ENCODE data around the gene SHH.
A peak's percentile ranks its signal among the peaks of the same experiment; 100 is the strongest.

The SHH gene

GRCh38 chr7:155792315-155792960, 19.8 kb downstream of the SHH start:
- no peak for DNase-seq (ENCODE audit: low read depth)

- DNase-seq (ENCODE audit: low read depth): no peak
These were observed 20.4 kb downstream of the SHH start for GRCh38 chr7:155791836-155792235.

DNA sequence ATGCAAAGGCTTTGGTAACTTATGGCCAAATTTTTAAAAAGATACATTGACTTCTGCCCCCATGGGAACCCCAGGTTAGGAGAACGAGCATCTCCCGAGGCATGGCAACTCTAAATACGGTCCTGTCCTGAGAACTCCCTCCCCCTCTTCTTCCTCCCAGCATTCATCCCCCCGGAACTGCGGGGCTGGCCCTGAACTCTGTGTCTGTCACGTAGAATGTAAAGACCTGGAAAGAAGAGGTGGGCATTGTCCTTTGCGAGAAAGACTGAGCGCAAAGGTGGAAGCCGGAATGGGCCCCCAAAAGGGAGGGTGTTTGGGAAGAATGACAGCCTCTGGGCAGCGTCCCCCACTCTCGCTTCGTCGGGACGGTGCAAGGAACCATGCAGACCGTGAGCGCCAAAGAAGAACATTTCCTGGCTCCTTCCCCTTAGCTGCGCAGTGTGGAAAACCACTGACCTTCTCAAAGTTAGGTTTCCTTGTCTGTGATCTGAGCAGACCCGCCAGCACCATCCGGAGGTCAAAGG, 21.0 kb downstream of the SHH start:
- DNase-seq (ENCODE audit: low read depth): no peak

DNA sequence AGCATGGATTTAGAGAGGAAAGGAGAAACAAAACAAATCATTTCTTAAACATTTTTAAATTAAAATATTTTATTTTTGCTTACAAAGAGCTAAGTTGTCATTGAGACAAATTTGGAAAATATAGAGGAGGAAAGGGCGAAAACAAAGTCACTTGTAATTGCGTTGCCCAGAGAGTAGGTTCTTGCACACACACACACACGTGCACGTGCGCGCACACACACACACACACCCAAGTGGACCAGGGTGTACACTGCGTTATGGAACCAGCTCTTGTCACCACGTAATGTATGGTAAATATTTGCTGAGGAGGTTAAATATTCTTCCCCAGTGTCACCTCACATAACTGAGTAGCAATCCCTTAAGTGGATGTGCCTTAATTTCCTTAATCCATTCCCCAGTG, 21.6 kb downstream of the SHH start:
- no peak for DNase-seq (ENCODE audit: low read depth)

GRCh38 chr7:155789001-155789725, 23.1 kb downstream of the SHH start:
- DNase-seq (ENCODE audit: low read depth): no peak

- DNase-seq (ENCODE audit: low read depth): no peak
These were observed 23.7 kb downstream of the SHH start for GRCh38 chr7:155788616-155789000.

DNA sequence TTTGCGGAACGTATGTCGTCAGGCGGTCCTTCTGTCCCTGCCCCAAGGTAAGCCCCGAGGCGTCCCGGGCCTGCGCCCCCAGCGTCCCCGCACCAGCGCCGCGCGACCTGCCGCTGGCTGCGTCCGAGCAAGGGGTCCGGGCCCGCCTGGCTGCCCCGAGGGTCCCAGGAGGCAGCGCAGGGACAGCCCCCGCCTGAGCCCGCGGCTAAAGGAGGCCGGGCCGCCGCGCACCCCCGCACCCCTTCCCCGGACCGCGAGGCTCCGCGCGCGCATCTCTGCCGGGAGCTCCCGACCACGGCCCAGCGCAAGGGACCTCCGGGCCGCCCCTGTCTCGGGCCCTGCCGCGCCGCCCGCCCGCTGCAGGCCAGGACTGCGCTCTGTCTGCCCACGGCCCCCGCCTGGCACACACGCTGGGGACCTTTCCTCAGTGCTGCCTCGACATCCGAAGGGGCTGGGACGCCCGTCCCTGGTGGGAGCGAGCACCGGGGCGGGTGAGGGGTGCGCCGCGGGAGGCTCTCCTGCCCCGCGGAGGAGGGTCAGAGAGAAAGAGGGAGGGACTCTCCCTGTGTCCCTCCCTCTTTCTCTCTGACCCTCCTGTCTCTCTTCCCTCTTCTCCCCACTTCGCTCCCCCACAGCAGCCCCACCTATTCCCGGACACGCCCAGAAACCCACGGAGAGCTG, 25.0 kb downstream of the SHH start:
- DNase-seq (ENCODE audit: low read depth): no peak

- DNase-seq (ENCODE audit: low read depth): no peak
These were observed 25.8 kb downstream of the SHH start for GRCh38 chr7:155786491-155786890.

GRCh38 chr7:155785536-155785935, 26.7 kb downstream of the SHH start:
- DNase-seq (ENCODE audit: low read depth): no peak

- DNase-seq (ENCODE audit: low read depth): no peak
These were observed 29.8 kb downstream of the SHH start for GRCh38 chr7:155782466-155782865.

DNA sequence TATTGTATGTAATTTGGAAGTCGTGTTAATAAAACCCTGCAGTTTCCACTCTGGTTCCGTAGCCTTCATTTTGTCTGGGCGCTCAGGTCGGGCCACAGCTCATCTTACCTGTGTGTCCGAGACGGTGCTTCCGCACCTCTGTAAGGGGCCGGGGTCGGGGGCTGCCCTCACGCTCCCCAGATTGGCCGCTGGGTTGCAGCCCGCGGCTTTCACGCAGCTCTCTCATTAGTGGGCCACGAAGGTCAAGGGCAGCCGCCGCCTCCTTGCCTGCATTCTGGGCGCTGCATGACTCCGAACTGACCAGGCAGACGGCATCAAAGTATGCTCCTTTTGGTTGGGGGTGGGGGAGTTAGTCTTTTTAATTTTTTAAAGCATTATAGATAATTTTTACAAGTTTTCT, 30.8 kb downstream of the SHH start:
- DNase-seq (ENCODE audit: low read depth): no peak

- no peak for DNase-seq (ENCODE audit: low read depth)
These were observed 31.4 kb downstream of the SHH start for GRCh38 chr7:155780884-155781283.

DNA sequence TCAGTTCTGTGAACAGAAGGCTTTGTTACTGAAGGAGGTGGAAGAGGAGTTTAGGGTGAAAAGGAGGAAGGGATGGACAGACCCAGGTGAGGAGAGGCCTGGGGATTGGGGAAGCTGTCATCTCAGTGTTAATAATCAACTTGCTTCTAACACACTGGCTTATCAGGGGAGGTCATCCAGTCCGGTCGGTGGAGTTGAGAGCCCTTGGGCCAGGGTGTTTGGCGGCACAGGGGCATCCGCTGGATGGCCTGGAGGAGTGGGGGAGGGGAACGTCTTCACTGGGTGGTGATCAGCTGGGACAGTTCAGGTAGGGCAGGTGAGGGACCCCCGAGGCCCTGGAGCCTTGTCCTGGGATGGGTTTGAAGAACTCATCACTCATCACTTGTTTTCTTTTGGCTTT, 33.9 kb downstream of the SHH start:
- DNase-seq (ENCODE audit: low read depth): no peak

DNA sequence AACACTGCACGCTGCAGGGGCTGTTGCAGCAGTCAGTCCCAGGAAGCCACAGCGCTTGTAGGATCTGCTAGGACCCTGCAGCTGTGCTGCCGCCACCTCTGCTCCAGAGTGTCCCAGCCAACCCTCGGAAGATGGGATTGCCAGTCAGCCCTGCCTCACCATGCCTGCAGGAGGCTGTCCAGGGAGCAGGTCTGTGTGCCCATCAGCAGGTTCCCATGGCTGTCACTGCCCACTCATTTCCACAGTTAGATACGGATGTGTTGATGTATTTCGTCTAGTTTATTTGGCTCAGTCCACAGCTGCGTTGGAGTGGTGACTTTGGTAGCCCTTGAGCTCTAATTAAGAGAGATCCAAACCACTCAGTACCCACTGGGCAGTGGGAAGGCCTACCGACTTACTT, 35.7 kb downstream of the SHH start:
- no peak for DNase-seq (ENCODE audit: low read depth)

- DNase-seq (ENCODE audit: low read depth): no peak
These were observed 36.6 kb downstream of the SHH start for GRCh38 chr7:155775691-155776090.

GRCh38 chr7:155774947-155775346, 37.3 kb downstream of the SHH start:
- DNase-seq (ENCODE audit: low read depth): no peak

DNA sequence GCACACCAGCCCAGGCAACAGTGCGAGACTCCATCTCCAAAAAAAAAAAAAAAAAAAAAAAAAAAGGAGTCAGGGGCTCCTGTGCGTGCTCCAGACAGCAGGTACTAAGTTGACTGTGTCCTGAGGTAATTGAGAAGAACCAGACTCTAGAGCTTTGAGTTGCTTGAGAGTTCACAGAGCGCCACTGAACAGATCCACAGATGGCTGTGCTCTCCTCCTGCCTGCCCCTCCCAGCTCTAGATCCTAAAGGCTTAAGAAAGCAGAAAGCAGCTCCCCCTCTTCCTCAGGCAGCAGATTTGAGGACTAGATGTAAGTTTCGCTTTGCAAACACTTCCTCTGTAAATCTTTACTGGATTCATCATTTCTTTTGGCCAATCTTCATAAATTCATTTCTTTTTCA, 38.7 kb downstream of the SHH start:
- no peak for DNase-seq (ENCODE audit: low read depth)

DNA sequence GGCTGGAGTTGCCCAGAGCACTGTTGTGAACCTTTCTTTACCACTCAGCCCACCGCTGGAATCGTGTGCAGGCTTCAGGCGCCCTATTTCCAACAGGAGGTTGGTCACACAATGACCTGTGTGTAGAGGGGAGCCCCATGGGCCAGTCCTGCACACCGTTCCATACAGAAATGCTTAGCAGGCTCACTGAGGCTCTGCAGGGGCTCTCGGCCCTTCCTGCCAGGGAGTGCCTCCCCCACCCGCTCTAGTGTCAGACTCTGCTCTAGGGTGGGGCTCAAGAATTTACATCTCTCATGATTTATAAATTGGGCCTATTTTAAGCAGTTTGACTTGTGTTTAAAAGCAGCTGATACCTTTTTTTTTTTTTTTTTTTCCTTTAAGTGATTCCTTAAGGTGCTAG, 42.0 kb downstream of the SHH start:
- no peak for DNase-seq (ENCODE audit: low read depth)

GRCh38 chr7:155769701-155770100, 42.6 kb downstream of the SHH start:
- DNase-seq (ENCODE audit: low read depth): peak; percentile 79

DNA sequence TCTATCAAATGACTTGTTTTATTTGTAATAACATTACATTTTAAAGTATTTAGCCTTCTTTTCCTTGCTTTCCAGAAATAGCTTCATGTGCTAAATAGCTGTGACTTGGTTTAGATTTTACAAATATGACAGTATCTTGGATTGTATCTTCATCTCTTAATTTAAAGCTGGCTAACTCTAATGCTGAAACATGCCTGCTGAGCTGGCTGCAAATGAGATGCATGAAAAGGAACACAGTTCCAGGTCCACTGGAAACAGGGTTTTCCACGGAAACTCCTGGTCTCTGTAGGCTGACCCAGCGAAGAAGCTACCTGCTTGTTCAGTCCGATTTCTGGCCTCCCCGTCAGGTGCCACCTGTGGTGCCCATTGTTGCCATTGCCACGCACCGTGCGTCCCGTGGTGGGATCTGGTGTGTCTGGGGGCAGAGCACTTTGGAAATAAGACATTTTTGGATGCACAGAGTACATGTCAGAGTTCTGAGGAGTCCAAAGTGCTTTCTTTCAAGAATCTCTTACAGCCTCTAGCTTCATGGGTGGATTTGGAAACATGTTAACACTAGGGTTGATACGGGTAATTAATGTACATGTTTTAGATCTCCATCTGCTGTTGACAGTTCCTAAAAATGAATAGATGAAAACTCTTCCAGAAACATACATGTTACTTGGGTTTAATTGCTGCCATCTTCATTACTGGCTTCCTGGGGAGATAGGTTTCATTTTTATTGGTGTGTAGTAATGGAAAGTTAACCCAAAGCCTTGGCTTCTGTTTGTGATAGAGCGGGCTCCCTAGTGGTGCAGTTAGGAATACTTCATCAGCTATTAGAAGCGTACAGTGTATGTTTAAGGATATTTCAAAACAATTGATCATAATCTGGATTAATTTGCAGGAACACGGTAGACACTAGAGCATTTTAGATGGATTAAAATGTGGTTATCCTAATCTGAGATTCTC, 45.0 kb downstream of the SHH start:
- DNase-seq (ENCODE audit: low read depth): no peak

DNA sequence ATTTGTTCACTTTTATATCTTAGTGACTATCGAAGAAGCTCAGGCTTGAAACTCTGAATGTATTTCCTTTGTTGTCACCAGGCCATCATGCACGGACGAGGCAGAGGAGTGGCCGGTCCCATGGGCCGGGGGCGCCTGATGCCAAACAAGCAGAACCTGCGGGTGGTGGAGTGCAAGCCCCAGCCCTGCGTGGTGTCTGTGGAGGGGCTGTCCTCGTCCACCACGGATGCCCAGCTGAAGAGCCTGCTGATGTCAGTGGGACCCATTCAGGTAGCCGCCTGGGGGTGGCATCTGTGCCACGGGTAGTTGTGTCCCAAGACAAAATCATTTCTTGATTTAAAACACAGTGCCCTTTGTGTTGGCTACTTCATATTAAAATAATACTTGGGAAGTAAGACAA, 45.9 kb downstream of the SHH start:
- no peak for DNase-seq (ENCODE audit: low read depth)

DNA sequence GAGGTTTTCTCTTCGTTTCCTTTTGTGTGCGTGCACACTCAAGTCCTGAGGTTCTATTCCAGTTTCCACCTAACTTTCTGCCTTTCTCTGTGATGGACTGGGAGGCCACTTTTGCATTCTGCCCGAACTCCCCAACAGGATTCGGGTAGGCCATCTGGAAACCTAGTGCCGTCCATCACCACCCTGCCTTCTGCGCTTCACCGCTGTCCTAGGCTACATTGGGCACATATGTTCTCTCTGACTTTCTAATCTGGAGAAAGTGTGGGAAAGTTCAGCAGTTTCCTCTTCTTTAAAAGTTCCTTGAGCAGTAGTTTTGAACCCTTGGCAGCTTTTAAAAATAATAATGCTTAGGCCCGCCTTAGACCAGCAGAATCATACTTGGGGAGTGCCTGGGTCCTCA, 46.8 kb downstream of the SHH start:
- no peak for DNase-seq (ENCODE audit: low read depth)

Measured in GM04503 (cell line).